OCI-LY1 (cell line): ENCODE measurements around the gene MEPCE.

Source experiments
- CTCF ChIP-seq: fragments of 200-600 bp; sonication (generic), shearing (Covaris generic); IDR thresholded peaks from 2 replicates; pipeline ENCODE4 v1.5.1; 2017; ENCODE audit warnings: mild to moderate bottlenecking, antibody characterized with exemption, low read length, moderate library complexity, mixed read lengths
- EZH2 ChIP-seq: fragments of 200-600 bp; sonication (generic), shearing (Covaris generic); IDR thresholded peaks from 2 replicates; pipeline ENCODE4 v1.8.0; 2017; ENCODE audit warnings: borderline replicate concordance, mixed run types, mild to moderate bottlenecking, antibody characterized with exemption, low read length, moderate library complexity, mixed read lengths

GRCh38 chr7:100452513-100452912 lies 22.9 kb downstream of the MEPCE start:
- TF ChIP-seq CTCF: no peak
- TF ChIP-seq EZH2: no peak
